Amygdala (tissue), 56 donors: ENCODE results near the gene BRME1.
A peak's percentile ranks its signal among the peaks of the same experiment; 100 is the strongest.

Experiments
- DNase-seq, 56 donors: peaks; one replicate each; lab custom pipeline; 2025; lab: John Stamatoyannopoulos, UW

BRME1 gene

GRCh38 chr19:13848798-13849676 lies 56.9 kb downstream of the BRME1 start:
- no peak for DNase-seq

GRCh38 chr19:13848340-13848677 lies 57.6 kb downstream of the BRME1 start:
- no peak for DNase-seq

DNA sequence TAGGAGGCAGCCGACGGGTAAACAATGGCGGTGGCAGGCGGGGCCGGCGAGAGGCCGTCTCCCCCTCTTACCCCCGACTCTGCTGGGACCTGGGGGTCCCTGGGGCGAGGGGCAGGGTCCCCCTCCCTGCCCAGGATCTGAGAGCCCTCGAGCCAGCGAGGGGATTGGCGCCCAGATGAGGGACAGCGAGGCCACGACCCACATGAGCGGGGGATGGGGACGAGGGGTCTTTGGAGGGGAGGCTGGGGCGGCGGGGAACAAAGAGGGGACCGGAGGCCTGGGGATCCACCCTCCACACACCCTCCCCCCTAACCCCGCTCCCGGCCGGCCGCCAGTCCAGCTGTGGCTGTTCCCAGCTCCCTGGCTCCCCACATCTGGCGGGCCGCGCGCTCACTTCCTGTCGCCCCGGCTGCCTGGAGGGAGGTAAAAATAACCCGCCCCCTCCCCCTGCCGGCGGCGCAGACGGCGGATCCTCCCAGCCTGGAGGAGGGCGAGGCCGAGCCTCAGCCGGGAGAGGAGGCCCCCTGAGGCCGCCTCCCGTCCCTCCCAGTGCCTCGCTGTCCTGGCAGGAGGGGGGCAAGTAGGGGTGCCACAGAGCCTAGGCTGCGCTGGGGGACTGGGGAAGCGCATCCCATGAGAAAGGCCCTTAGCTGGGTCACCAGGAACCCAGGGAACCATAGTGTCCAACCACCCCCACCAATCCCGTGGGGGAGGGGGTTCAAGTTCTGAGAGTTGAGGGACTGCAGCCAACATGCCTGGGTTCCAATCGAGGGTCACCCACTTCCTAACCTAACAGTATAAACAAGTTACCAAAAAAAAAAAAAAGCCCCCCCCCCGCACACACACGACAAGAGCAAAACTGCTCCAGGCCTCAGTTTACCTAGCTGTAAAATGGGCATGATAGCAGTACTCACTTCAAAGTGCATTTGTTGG lies 58.2 kb downstream of the BRME1 start:
- peak in 47 of 56 donors; percentile 16 to 93 (median 65) for DNase-seq

- peak in 48 of 56 donors; percentile 24 to 96 (median 63) for DNase-seq
Observed at GRCh38 chr19:13846557-13847406, 59.1 kb downstream of the BRME1 start.

GRCh38 chr19:13844130-13844631 lies 61.7 kb downstream of the BRME1 start:
- no peak for DNase-seq

- DNase-seq, result peak in 8 of 56 donors; percentile 17 to 43 (median 27)
Observed at GRCh38 chr19:13843104-13843921, 62.6 kb downstream of the BRME1 start.

GRCh38 chr19:13842291-13843103 lies 63.4 kb downstream of the BRME1 start:
- DNase-seq, result peak in 30 of 56 donors; percentile 18 to 73 (median 47)

DNA sequence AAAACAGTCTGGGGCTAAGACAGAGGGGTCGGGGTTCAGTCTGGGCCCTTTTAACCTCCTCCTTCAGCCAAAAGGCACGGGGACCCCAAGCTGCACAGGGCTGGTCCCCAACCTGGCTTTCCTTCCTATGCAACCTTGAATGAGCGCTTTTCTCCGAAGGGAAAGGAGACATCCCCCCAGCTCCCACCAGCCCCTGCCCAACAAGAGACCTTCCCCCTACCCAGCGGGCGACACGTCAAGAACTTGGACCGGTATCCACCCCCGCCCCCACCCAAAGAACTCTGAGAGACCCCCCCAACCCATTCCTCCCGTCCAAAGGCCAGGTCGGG lies 64.0 kb downstream of the BRME1 start:
- DNase-seq, result no peak

DNA sequence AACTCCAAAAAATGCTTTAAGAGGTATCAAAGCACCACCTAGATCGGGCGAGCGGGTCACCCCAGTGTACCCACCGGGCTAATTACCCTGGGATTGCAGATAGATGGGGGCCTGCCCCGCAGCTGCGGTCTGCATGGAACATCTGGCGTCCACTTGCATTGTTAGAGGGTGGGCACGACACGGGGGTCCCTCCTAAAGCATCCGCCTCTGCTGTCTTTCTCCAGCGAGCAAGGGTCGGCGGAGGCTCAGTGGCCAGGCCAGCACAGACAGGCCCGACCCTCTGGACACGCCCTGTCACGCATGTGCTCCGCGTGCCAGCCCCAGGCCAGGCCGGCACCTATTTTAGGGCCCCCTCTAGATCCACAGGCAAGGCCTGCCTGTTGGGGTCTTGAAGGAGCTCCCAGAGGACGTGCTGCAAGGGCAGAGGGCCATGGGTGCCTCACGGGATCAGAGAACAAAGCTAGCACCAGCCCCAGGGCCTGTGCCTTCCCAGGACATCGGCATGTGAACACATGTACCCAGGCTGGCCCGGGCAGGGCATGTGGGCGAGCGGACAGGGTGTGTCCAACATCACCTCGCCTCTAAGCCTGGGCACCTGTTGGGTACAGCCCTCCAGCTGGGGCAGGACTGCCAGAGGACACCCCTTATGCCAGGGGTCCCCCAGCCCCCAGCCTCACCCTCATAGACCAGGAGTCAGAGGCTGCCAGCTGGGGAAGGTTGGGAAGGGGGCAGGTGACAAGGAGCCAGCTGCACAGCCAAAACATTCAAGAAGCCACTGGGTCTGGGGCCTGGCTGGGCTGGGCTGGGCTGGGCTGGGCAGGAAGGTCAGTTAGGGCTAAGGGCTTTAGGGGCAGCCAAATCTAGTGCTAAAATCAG lies 64.6 kb downstream of the BRME1 start:
- peak in 1 of 56 donors; percentile 38 for DNase-seq

DNA sequence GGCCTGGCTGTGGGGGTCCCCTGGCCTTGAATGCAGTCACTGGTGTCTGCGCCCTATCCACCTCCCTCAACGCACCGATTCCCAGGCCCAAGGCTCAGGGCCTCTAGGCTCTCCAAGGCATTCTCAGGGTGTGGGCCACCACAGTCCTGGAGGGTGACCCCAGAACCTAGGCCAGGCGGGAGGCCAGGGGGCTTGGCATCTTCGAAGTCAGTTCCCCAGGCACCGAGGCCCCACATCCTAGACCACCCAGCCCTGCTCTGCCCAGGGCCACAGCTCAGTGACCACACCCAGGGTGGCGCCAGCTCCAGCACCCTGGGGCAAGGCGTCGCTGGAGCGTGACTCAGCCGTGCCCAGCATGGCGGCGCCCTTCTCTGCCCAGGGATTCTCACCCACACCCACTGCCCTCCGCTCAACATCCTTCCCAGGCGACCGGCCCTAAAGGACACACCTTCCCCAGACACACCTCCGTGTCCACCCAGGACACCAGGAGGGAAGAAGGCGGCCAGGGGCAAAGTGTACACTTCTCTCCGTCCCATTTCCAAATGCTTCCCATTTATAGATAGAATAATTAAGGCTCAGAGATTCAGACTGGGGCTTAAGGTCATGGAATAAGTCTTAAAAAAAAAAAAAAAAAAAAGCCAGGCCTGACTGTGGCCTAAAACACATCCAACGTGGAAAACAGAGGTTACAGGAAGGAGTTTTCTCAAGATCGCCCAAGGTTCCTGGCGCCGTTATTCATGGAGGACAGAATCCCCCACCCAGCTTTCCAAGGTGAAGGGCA lies 65.4 kb downstream of the BRME1 start:
- DNase-seq, result no peak

- DNase-seq, result no peak
Observed at GRCh38 chr19:13839938-13840304, 66.0 kb downstream of the BRME1 start.

DNA sequence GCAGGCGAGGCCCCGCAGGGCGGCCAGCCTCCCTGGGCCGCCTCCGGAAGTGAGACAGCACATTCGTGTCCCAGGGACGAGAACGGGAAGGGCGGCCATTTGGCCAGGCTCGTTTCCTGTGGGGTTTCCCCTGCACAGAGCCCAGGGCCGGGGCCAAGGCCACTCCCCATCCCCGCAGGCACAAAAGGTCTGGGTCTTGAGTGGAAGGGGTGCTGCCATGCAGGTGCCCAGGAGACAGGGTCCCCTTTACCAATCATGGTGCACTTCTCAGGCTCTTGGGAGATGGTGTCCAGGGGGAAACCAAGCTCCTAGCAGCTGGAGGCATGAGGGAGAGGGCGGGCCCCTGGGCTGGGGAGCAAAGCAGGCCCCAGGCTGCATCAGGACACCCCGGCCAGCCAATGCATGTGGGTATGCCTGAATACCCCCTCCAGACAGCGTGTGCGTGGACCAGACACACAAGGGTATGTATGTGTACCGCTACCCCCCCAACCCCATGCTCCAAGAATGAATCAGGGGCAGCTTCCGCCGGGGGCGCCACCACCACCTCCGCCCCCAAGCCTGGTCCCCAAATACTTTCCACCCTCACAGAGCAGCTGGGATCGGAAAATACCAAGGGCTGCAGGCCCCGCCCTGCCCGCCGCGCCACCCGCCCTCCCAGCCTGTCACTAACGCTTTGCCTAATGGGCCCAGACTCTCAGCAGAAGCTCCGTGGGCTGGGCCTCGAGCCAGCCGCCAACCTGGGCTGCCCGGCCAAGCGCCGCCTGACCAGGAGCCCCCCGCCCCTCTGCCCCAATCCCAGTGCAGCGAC lies 66.6 kb downstream of the BRME1 start:
- DNase-seq, result peak in 26 of 56 donors; percentile 9 to 66 (median 30)

- DNase-seq, result no peak
Observed at GRCh38 chr19:13838435-13839129, 67.3 kb downstream of the BRME1 start.

DNA sequence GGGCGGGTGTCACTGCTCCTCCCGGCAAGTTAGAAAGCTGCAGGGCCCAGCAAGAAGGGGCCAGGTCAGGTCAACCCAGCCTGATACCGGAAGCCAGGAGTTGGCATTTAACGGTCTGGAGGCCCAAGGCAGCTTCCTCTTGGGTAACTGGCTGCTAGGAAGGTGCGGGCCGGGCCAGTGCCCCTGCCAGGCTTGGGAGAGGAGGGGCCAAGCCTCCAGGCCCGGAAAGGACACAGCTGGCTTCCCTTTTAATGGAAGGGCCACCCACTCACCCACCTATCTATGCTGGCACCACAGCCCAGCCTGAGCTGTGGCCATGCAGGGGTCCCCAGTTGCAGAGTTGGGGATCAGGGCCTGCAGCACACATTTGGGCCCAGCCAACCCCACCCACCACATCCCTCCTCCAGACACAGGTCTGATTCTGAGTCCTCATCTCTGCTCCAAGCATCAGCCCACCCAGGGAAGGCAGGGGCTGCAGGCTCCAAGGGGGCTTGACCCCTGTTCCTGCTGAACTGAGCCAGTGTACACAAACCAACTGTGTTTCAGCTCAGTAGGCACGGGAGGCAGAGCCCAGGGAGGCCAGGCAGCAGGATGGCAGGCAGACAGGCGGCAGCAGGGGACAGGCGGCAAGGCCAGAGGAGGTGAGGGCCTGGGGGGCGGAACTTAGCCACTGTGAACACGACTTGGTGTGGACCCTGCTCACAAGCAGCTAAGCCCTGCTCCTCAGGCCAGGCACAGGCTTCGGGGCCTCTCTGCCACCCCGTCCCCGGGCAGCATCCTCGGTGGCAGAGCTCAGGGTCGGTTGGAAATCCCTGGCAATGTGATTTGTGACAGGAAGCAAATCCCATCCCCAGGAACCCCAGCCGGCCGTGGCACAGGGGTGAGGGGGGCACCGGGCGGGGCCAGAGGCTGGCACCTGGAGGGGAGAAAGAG lies 69.9 kb downstream of the BRME1 start:
- DNase-seq, result no peak
